ENCODE results near the gene BBS1. TPM values are rescaled to one million over a fixed set of nuclear protein-coding genes. Genes with fewer than 3 reads are reported as not detected.

Gene BBS1
- polyA plus RNA-seq, 2 of the 4 experiments (the other 2 are of a cell fraction), result 12.5 TPM

- ChIA-PET CTCF (interaction anchor here (1.0 to 1.5 kb wide), 2 partner anchors 13 to 155 kb away, joined by 4 read pairs; no protein-coding TSS in a partner anchor), POLR2A (no interaction called here)
- peaks cover 5% of the 10 kb centered on the region; the same call in 1 of the 3 replicates for H3K4me1 ChIP-seq
- ATAC-seq (no peak), FAIRE-seq (no peak), DNase-seq (ENCODE audit: low read depth in 1 of 2, low spot score in 1 of 2) (no peak)
- 86% methylated on average over 12 of the region's 14 CpGs for WGBS (ENCODE audit: missing lambda C conversion rate)
- no peak overlapping the region for H3K27ac ChIP-seq
- H3K4me2 ChIP-seq, result no peak overlapping the region
- no peak for TF ChIP-seq HOXB13 (CRISPR knock-in tag; IDR thresholded peaks at IDR 0.05; ENCODE audit: low read depth)
- no peak for TF ChIP-seq PHF8 (IDR thresholded peaks at IDR 0.05; ENCODE audit: borderline replicate concordance, low read depth)
- TF ChIP-seq TFCP2L1 (CRISPR knock-in tag; IDR thresholded peaks at IDR 0.05), result no peak
- no peak for TF ChIP-seq CTCF (IDR thresholded peaks at IDR 0.05)
- no peak for TF ChIP-seq HOXB5 (CRISPR knock-in tag; IDR thresholded peaks at IDR 0.05)
- no peak for TF ChIP-seq CBX2 (IDR thresholded peaks at IDR 0.05; ENCODE audit: borderline replicate concordance, low read depth)
- no peak for TF ChIP-seq GATA3 (IDR thresholded peaks at IDR 0.05; ENCODE audit: borderline replicate concordance)
- no peak for TF ChIP-seq NR3C1 (IDR thresholded peaks at IDR 0.05)
- no peak for TF ChIP-seq TP53 (CRISPR knock-in tag; IDR thresholded peaks at IDR 0.05)
- no peak for TF ChIP-seq POLR2A (IDR thresholded peaks at IDR 0.05; ENCODE audit: low read length)
- TF ChIP-seq RFX5 (IDR thresholded peaks at IDR 0.05), result no peak
- TF ChIP-seq KDM1A (IDR thresholded peaks at IDR 0.05; ENCODE audit: low read depth), result no peak
- TF ChIP-seq EHMT2 (IDR thresholded peaks at IDR 0.05; ENCODE audit: low read depth), result no peak
- no peak for TF ChIP-seq SMC3 (IDR thresholded peaks at IDR 0.05)
- no peak for TF ChIP-seq SREBF2 (IDR thresholded peaks at IDR 0.05)
- H3K9me3 ChIP-seq, result no peaks in the 10 kb centered on the region
- no peak overlapping the region for H3K4me3 ChIP-seq
Measured at GRCh38 chr11:66564538-66564937, 54.1 kb downstream of the BBS1 start.

DNA sequence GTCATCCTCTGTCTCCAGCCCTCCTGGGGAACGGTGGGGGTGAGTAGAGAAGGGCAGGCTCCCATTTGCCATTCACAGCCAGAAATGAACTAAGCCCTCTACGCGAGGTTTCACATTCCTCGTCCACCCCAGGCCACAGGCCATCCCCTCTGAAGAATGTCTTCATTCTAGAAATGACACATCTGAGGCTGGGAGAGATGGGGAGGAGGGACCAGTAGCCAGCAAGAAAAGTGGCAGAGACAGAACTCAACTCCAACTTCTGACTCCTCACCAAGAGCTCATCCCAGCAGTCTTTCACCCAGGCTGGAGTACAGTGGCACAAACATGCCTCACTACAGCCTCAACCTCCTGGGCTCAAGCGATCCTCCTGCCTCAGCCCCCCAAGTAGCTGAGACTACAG is 54.5 kb downstream of the BBS1 start:
- ChIA-PET CTCF (interaction anchor here (1.0 to 1.5 kb wide), 2 partner anchors 13 to 156 kb away, joined by 4 read pairs; no protein-coding TSS in a partner anchor), POLR2A (no interaction called here)
- no peaks in the 10 kb centered on the region for H3K9me3 ChIP-seq
- no peak for FAIRE-seq
- peaks cover 5% of the 10 kb centered on the region; the same call in 1 of the 3 replicates for H3K4me1 ChIP-seq
- TF ChIP-seq HOXB13 (CRISPR knock-in tag; IDR thresholded peaks at IDR 0.05; ENCODE audit: low read depth) (no peak), FOSB (CRISPR knock-in tag; IDR thresholded peaks at IDR 0.05) (no peak), KDM1A (IDR thresholded peaks at IDR 0.05; ENCODE audit: low read depth) (no peak), FOSL2 (IDR thresholded peaks at IDR 0.05) (no peak), FOSL2 (CRISPR knock-in tag; IDR thresholded peaks at IDR 0.05) (no peak), PHF8 (IDR thresholded peaks at IDR 0.05; ENCODE audit: borderline replicate concordance, low read depth) (no peak), EHF (CRISPR knock-in tag; IDR thresholded peaks at IDR 0.05) (no peak), CBX8 (IDR thresholded peaks at IDR 0.05) (no peak), JUNB (IDR thresholded peaks at IDR 0.05) (no peak), BHLHE40 (IDR thresholded peaks at IDR 0.05; ENCODE audit: low read depth, low read length) (no peak), RCOR1 (IDR thresholded peaks at IDR 0.05; ENCODE audit: low read depth, low read length) (no peak), MAX (IDR thresholded peaks at IDR 0.05) (no peak), RNF2 (IDR thresholded peaks at IDR 0.05; ENCODE audit: borderline replicate concordance, low read depth) (no peak), ESRRA (IDR thresholded peaks at IDR 0.05; ENCODE audit: borderline replicate concordance, low read length) (no peak)
- TF ChIP-seq, protein P1, sequence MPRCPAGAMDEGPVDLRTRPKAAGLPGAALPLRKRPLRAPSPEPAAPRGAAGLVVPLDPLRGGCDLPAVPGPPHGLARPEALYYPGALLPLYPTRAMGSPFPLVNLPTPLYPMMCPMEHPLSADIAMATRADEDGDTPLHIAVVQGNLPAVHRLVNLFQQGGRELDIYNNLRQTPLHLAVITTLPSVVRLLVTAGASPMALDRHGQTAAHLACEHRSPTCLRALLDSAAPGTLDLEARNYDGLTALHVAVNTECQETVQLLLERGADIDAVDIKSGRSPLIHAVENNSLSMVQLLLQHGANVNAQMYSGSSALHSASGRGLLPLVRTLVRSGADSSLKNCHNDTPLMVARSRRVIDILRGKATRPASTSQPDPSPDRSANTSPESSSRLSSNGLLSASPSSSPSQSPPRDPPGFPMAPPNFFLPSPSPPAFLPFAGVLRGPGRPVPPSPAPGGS (IDR thresholded peaks at IDR 0.05), result no peak
- TF ChIP-seq, protein P2, sequence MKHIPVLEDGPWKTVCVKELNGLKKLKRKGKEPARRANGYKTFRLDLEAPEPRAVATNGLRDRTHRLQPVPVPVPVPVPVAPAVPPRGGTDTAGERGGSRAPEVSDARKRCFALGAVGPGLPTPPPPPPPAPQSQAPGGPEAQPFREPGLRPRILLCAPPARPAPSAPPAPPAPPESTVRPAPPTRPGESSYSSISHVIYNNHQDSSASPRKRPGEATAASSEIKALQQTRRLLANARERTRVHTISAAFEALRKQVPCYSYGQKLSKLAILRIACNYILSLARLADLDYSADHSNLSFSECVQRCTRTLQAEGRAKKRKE (CRISPR knock-in tag; IDR thresholded peaks at IDR 0.05; ENCODE audit: low read depth), result no peak
- TF ChIP-seq, protein P3, sequence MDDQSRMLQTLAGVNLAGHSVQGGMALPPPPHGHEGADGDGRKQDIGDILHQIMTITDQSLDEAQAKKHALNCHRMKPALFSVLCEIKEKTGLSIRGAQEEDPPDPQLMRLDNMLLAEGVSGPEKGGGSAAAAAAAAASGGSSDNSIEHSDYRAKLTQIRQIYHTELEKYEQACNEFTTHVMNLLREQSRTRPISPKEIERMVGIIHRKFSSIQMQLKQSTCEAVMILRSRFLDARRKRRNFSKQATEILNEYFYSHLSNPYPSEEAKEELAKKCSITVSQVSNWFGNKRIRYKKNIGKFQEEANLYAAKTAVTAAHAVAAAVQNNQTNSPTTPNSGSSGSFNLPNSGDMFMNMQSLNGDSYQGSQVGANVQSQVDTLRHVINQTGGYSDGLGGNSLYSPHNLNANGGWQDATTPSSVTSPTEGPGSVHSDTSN (IDR thresholded peaks at IDR 0.05), result no peak
- 86% methylated on average over 5 of the region's 5 CpGs for WGBS (ENCODE audit: missing lambda C conversion rate)
- no peak overlapping the region for H3K27ac ChIP-seq
- no peak for ATAC-seq
- no peak overlapping the region for H3K4me3 ChIP-seq
- H3K4me2 ChIP-seq, result no peak overlapping the region
- no peak for DNase-seq (ENCODE audit: low read depth in 1 of 2, low spot score in 1 of 2)
